OCI-LY7 (cell line): Measurements from ENCODE around the gene TSPAN11.

ENCODE experiments used
- EZH2phosphoT487 ChIP-seq: fragments of 200-600 bp; sonication (generic); IDR thresholded peaks from 2 replicates; pipeline ENCODE4 v1.6.1; 2018; ENCODE audit warnings: low read depth, borderline replicate concordance, mild to moderate bottlenecking, mixed run types, antibody characterized with exemption, low read length, moderate library complexity, mixed read lengths
- TF ChIP-seq, protein P1 (sequence below): fragments of 200-600 bp; sonication (generic); conservative IDR thresholded peaks from 2 replicates; pipeline ENCODE4 v1.5.1; 2014; ENCODE audit warnings: mild to moderate bottlenecking, antibody characterized with exemption, low read length, moderate library complexity, mixed read lengths

DNA sequence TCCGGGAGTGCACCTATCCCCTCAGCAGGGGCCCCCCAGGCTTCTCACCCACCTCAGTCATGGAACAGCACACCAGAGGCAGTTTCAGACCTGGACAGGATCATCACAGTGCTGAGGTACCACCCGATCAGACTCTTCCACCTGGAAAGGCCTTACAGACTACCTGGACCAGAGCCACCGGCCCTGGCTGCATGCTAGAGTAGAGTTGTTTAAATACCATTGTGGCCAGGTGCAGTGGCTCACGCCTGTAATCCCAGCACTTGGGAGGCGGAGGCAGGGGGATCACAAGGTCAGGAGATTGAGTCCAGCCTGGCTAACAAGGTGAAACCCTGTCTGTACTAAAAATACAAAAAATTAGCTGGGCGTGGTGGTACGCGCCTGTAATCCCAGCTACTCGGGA lies 61.5 kb downstream of the TSPAN11 start:
- TF ChIP-seq, protein P1, sequence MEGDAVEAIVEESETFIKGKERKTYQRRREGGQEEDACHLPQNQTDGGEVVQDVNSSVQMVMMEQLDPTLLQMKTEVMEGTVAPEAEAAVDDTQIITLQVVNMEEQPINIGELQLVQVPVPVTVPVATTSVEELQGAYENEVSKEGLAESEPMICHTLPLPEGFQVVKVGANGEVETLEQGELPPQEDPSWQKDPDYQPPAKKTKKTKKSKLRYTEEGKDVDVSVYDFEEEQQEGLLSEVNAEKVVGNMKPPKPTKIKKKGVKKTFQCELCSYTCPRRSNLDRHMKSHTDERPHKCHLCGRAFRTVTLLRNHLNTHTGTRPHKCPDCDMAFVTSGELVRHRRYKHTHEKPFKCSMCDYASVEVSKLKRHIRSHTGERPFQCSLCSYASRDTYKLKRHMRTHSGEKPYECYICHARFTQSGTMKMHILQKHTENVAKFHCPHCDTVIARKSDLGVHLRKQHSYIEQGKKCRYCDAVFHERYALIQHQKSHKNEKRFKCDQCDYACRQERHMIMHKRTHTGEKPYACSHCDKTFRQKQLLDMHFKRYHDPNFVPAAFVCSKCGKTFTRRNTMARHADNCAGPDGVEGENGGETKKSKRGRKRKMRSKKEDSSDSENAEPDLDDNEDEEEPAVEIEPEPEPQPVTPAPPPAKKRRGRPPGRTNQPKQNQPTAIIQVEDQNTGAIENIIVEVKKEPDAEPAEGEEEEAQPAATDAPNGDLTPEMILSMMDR: no peak
- no peak for TF ChIP-seq EZH2phosphoT487
